ENCODE results near the gene NLRP13.

GRCh38 chr19:55935206-55935605 is 3.1 kb upstream of the NLRP13 start:
- TF ChIP-seq CTCF (IDR thresholded peaks at IDR 0.05) (no peak), EZH2phosphoT487 (IDR thresholded peaks at IDR 0.05) (no peak), EZH2 (IDR thresholded peaks at IDR 0.05) (no peak)
